K562 (cell line): Measurements from ENCODE around the gene USF2. TPM values are rescaled to one million over a fixed set of nuclear protein-coding genes. Genes with fewer than 3 reads are reported as not detected.
A peak's percentile ranks its signal among the peaks of the same experiment; 100 is the strongest.

Experiments used
- ARNT ChIP-seq, 2 experiments: fragments of 450-650 bp; IDR thresholded peaks; 2 replicates each; pipeline ENCODE4 v1.6.1; 2016; ENCODE audit warnings: mild to moderate bottlenecking in 1 of 2
- BACH1 ChIP-seq: fragments of 200-800 bp; sonication (Bioruptor generic); IDR thresholded peaks from 2 replicates; pipeline ENCODE4 v1.6.1; 2016; ENCODE audit warnings: missing genetic modification characterization, missing compliant biosample characterization
- CREB3L1 ChIP-seq: fragments of 450-650 bp; IDR thresholded peaks from 2 replicates; pipeline ENCODE4 v1.6.1; 2014; ENCODE audit warnings: low read depth, mild to moderate bottlenecking, moderate library complexity, borderline replicate concordance
- CREBBP ChIP-seq: IDR thresholded peaks from one replicate; pipeline ENCODE4 v1.6.1; 2012; ENCODE audit warnings: low read depth, mild to moderate bottlenecking, control low read depth, inconsistent platforms, low read length
- ETS1 ChIP-seq: conservative IDR thresholded peaks from 2 replicates; pipeline ENCODE4 v1.6.1; 2011; ENCODE audit warnings: low read depth, mild to moderate bottlenecking, low read length; ENCODE audit not compliant: control insufficient read depth
- KAT2B ChIP-seq: IDR thresholded peaks from one replicate; pipeline ENCODE4 v1.6.1; 2012; ENCODE audit warnings: low read depth, mild to moderate bottlenecking, control low read depth, inconsistent platforms, low read length, moderate library complexity
- LCOR ChIP-seq: sonication (generic); formaldehyde crosslinking; IDR thresholded peaks from 2 replicates; pipeline ENCODE4 v1.8.0; 2022; ENCODE audit warnings: mild to moderate bottlenecking, missing genetic modification reagents
- MCM2 ChIP-seq: fragments of 450-650 bp; IDR thresholded peaks from 2 replicates; pipeline ENCODE4 v1.6.1; 2017; ENCODE audit warnings: low read depth, mild to moderate bottlenecking
- MEF2A ChIP-seq: IDR thresholded peaks from 2 replicates; pipeline ENCODE4 v1.6.1; 2011; ENCODE audit warnings: low read depth, mild to moderate bottlenecking, low read length, moderate library complexity; ENCODE audit not compliant: control insufficient read depth
- MEF2D ChIP-seq: conservative IDR thresholded peaks from 2 replicates; pipeline ENCODE4 v1.6.1; 2016; ENCODE audit warnings: low read depth, missing genetic modification characterization, missing compliant biosample characterization
- NR3C1 ChIP-seq: sonication (generic); formaldehyde crosslinking; IDR thresholded peaks from 2 replicates; pipeline ENCODE4 v1.8.1; 2022; ENCODE audit warnings: missing genetic modification reagents
- POLR3G ChIP-seq: IDR thresholded peaks from 2 replicates; pipeline ENCODE4 v1.6.1; 2011; ENCODE audit not compliant: insufficient read length, insufficient replicate concordance; ENCODE audit errors: extremely low read depth
- SIN3A ChIP-seq, 2 experiments: fragments of 150-350 bp in 1 of 2; IDR thresholded peaks; 2 replicates each; pipeline ENCODE4 v1.6.1; 2011 to 2016; ENCODE audit warnings: borderline replicate concordance in 2 of 2, low read depth in 2 of 2, low read length in 2 of 2, mild to moderate bottlenecking in 2 of 2, moderate library complexity in 2 of 2; ENCODE audit not compliant: control insufficient read depth in 1 of 2
- SOX6 ChIP-seq: fragments of 450-650 bp; IDR thresholded peaks from 2 replicates; pipeline ENCODE4 v1.6.1; 2014; ENCODE audit warnings: mild to moderate bottlenecking
- SPI1 ChIP-seq: IDR thresholded peaks from 2 replicates; pipeline ENCODE4 v1.6.1; 2011; ENCODE audit warnings: low read depth, low read length, control low read depth, borderline replicate concordance
- TOE1 ChIP-seq, 2 experiments: fragments of 450-650 bp in 1 of 2; sonication (generic) in 1 of 2; formaldehyde crosslinking in 1 of 2; IDR thresholded peaks; 2 replicates each; pipeline versions ENCODE4 v1.7.1 to v1.8.0; 2016 to 2022; ENCODE audit warnings: borderline replicate concordance in 2 of 2, mild to moderate bottlenecking in 2 of 2, antibody characterized with exemption in 1 of 2, inconsistent platforms in 1 of 2, low read depth in 1 of 2, missing genetic modification reagents in 1 of 2, moderate library complexity in 1 of 2
- TRIM28 ChIP-seq: fragments of 450-650 bp; IDR thresholded peaks from 2 replicates; pipeline ENCODE4 v1.6.1; 2017
- ZBTB9 ChIP-seq: fragments of 450-650 bp; formaldehyde crosslinking; IDR thresholded peaks from 2 replicates; pipeline ENCODE4 v1.4.0; 2020; ENCODE audit warnings: mild to moderate bottlenecking, moderate library complexity
- ZNF75A ChIP-seq: fragments of 450-650 bp; formaldehyde crosslinking; IDR thresholded peaks from 2 replicates; pipeline ENCODE4 v1.4.0; 2020; ENCODE audit warnings: mild to moderate bottlenecking
- polyA plus RNA-seq, 8 experiments: library from polyadenylated mRNA; depleted of rRNA in 4 of 8; stranded (reverse) in 5 of 8; unstranded in 3 of 8; fragments of >200 nt; fragmentation: Nextera tagmentation in 2 of 8; fragmentation: Illumina TruSeq in 1 of 8; extraction: Ambion mirVana in 2 of 8; extraction: Trizol in 1 of 8; gene quantifications; 2 replicates each; pipeline versions ENCODE4 v1.2.1 to v1.2.3, GENCODE V29; 2011 to 2014; ENCODE audit warnings: inconsistent platforms in 1 of 8, missing spikeins in 1 of 8
- total RNA-seq, 7 experiments: library from RNA; depleted of rRNA in 6 of 7; stranded (reverse); fragments of >200 nt in 6 of 7; fragmentation: Illumina TruSeq in 2 of 7; extraction: Trizol in 2 of 7; gene quantifications; 2 replicates each; pipeline versions ENCODE4 v1.2.1 to v1.2.3, GENCODE V29; 2011 to 2021; ENCODE audit warnings: low replicate concordance in 1 of 7
- TF ChIP-seq, protein P1 (sequence below), 2 experiments: fragments of 450-650 bp; IDR thresholded peaks; 2 replicates each; pipeline ENCODE4 v1.6.1; 2018; ENCODE audit warnings: mild to moderate bottlenecking in 2 of 2, low read depth in 1 of 2; ENCODE audit not compliant: partially characterized antibody in 2 of 2

Gene USF2
- total and polyA plus RNA-seq, 9 of the 15 experiments (the other 6 are each of a cell fraction or from before 2014, with no cell fraction given) = 0.27 to 93.7 (median 58.4) TPM

DNA sequence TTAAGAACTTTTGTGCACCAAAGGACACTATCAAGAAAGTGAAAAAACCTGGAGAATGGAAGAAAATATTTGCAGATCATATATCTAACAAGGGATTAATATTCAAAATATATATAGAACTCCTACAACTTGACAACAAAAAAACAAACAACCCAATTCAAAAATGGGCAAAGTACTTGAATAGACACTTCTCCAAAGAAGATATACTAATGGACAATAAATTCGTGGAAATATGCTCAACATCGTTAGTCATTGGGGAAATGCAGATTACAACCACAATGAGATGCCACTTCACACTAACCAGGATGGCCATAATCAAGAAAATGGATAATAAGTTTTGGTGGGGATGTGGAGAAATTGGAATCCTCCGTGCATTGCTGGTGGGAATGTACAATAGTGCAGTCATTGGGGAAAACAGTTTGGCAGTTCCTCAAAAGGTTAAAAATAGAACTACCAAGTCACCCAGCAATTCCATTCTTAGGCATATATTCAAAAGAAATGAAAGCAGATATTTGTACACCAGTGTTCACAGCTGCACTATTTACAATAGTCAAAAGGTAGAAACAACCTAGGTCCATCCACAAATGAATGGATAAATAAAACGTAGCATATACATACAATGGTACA is 22.2 kb upstream of the USF2 start (continued):
- TF ChIP-seq POLR3G (no peak), TRIM28 (0 out of 2 replicates have a peak, but pooled peaks have one; percentile 37), CREB3L1 (no peak), ETS1 (no peak), ZBTB9 (CRISPR knock-in tag) (no peak), ARNT (IDR thresholded peaks at IDR 0.05) (no peak), KAT2B (no peak), MEF2D (tag) (0 out of 2 replicates have a peak, but pooled peaks have one; percentile 32), BACH1 (no peak), LCOR (CRISPR knock-in tag) (no peak), SPI1 (peak; percentile 53; the same call in 1 of the 2 replicates), ZNF75A (CRISPR knock-in tag) (no peak), TOE1 (IDR thresholded peaks at IDR 0.05; ENCODE audit: borderline replicate concordance) (no peak), TOE1 (CRISPR knock-in tag; IDR thresholded peaks at IDR 0.05; ENCODE audit: borderline replicate concordance, low read depth) (no peak), SOX6 (no peak), MCM2 (no peak), CREBBP (no peak), SIN3A (IDR thresholded peaks at IDR 0.05; ENCODE audit: borderline replicate concordance in 2 of 2, control insufficient read depth in 1 of 2, low read depth in 2 of 2, low read length in 2 of 2) (no peak), MEF2A (peak; percentile 76; the same call in 1 of the 2 replicates), NR3C1 (no peak)
- TF ChIP-seq, protein P1, sequence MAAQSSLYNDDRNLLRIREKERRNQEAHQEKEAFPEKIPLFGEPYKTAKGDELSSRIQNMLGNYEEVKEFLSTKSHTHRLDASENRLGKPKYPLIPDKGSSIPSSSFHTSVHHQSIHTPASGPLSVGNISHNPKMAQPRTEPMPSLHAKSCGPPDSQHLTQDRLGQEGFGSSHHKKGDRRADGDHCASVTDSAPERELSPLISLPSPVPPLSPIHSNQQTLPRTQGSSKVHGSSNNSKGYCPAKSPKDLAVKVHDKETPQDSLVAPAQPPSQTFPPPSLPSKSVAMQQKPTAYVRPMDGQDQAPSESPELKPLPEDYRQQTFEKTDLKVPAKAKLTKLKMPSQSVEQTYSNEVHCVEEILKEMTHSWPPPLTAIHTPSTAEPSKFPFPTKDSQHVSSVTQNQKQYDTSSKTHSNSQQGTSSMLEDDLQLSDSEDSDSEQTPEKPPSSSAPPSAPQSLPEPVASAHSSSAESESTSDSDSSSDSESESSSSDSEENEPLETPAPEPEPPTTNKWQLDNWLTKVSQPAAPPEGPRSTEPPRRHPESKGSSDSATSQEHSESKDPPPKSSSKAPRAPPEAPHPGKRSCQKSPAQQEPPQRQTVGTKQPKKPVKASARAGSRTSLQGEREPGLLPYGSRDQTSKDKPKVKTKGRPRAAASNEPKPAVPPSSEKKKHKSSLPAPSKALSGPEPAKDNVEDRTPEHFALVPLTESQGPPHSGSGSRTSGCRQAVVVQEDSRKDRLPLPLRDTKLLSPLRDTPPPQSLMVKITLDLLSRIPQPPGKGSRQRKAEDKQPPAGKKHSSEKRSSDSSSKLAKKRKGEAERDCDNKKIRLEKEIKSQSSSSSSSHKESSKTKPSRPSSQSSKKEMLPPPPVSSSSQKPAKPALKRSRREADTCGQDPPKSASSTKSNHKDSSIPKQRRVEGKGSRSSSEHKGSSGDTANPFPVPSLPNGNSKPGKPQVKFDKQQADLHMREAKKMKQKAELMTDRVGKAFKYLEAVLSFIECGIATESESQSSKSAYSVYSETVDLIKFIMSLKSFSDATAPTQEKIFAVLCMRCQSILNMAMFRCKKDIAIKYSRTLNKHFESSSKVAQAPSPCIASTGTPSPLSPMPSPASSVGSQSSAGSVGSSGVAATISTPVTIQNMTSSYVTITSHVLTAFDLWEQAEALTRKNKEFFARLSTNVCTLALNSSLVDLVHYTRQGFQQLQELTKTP (IDR thresholded peaks at IDR 0.05; ENCODE audit: low read depth in 1 of 2, partially characterized antibody in 2 of 2) = peak in 1 of 2 experiments; percentile 99
